OCI-LY1 (cell line): ENCODE results near the gene SLC39A8.

Source experiments
- CTCF ChIP-seq: fragments of 200-600 bp; sonication (generic), shearing (Covaris generic); IDR thresholded peaks from 2 replicates; pipeline ENCODE4 v1.5.1; 2017; ENCODE audit warnings: mild to moderate bottlenecking, antibody characterized with exemption, low read length, moderate library complexity, mixed read lengths
- EZH2 ChIP-seq: fragments of 200-600 bp; sonication (generic), shearing (Covaris generic); IDR thresholded peaks from 2 replicates; pipeline ENCODE4 v1.8.0; 2017; ENCODE audit warnings: borderline replicate concordance, mixed run types, mild to moderate bottlenecking, antibody characterized with exemption, low read length, moderate library complexity, mixed read lengths

GRCh38 chr4:102213031-102213430, 132.3 kb downstream of the SLC39A8 start:
- no peak for TF ChIP-seq CTCF
- no peak for TF ChIP-seq EZH2
